Stimulated activated CD8-positive, alpha-beta memory T cell treated with anti-CD3 and anti-CD28 coated beads, Interleukin-12 subunit alpha, Interleukin-12 subunit beta, amount 100 ng/mL, for 4 hours (primary cell): ENCODE measurements around the gene THAP7.

Experiments used
- DNase-seq: peaks from one replicate; pipeline ENCODE4 v3.0.0-alpha.2; 2020; ENCODE audit warnings: low read depth

The THAP7 gene

DNA sequence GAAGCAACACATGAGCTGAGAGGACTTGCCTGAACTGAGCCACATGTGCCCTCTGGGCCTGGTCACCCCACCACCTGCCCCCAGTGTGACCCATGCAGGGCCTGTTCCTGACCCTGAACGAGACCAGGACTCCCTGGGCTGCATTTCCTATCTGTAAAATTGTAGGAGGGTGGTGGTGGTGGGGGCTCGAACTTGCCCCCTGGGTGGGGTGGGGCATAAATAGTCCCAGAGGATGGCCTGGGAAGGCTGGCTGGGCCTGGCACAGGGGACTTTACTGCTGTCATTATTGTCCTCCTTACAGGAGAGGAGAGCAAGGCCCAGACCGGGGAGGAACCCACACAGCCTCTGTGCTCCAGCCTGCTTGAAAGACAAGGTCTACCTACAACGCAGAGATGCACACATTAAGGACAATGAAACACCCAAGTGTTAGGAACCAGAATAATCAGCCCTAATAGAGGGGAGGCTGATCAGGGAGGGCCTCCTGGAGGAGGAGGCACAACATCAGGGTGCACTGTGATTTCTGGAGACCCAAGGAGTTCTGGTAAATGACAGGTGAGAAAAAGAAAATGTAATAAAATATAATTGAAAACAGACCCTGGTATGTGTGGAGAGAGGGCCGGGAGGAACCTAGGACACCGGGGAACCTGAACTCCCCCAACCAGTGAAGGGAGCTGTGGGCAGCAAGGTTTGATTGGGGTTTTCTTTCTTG, 37.7 kb downstream of the THAP7 start:
- DNase-seq = no peak

DNA sequence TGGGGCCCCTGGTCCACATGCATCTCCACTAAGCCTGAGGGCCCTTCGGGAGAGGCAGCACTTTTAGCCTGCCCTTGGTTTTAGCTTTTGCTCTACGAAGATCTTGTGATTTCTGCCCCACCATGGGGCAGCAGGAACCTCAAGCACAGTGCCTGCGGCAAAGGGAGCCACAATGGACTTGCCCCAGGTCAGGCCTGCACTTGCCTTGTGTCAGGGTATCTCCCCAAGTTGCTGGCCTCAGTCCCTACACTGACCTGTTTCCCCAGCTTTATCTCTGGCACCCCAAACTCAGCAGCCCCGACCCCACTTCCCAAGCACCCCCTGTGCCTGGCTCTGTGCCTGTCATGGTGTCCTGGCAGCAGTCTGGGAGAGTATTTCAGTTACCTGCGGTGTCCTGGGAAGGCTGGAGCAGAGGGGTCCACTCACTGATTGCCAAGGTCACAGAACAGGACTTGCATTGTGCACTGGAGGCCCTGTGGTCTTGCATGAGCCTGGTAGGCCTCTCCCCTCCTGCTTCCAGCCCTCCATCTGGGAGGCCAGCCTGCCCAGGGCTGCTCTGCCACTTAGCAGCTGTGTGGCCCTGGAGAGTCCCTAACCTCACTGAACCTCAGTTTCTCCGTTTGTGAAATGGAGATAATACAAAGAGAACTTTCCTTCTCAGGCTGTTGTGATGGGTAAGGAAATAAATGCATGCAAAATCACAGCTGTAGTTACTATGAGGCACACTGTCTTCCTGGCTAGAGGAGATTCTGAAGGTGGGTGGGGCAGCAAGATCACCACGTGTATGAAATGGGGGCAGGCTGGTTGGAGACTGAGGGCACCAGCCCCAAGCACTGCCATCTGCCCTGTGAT, 38.5 kb downstream of the THAP7 start:
- DNase-seq = no peak

DNA sequence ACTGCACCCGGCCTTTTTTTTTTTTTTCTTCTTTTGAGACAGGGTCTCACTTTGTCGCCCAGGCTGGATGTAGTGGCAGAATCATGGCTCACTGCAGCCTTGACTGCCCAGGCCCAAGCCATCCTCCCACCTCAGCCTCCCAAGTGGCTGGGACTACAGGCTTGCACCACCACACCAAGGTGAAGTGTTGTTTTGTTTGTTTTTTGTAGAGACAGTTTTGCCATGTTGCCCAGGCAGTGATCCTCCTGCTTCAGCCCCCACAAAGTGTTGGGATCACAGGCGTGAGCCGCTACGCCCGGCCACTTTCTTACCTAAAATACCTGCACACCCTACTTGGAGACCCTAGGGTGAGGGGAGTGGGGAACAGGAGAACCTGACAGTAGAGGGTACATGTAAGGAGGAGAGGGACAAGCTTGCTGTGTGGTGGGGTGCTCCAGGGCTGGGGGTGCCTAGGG, 39.4 kb downstream of the THAP7 start:
- no peak for DNase-seq

DNA sequence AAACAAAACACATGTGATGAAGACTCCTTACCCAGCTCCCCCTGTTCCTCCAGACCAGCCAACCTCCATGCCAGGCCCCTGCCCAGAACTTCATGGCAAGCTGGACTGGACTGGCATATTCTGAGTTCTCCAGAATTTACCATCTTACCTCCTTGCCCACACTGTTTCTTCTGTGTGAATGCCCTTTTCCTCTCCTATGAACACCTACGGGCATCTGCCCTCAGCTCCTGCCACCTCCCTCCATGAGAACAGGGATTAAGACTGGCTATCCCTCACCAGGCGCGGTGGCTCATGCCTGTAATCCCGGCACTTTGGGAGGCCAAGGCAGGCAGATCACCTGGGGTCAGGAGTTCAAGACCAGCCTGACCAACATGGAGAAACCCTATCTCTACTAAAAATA, 41.3 kb downstream of the THAP7 start:
- DNase-seq = no peak

- DNase-seq = no peak
These were observed 42.1 kb downstream of the THAP7 start for GRCh38 chr22:20959578-20960461.

- DNase-seq = no peak
These were observed 44.1 kb downstream of the THAP7 start for GRCh38 chr22:20957683-20958431.

DNA sequence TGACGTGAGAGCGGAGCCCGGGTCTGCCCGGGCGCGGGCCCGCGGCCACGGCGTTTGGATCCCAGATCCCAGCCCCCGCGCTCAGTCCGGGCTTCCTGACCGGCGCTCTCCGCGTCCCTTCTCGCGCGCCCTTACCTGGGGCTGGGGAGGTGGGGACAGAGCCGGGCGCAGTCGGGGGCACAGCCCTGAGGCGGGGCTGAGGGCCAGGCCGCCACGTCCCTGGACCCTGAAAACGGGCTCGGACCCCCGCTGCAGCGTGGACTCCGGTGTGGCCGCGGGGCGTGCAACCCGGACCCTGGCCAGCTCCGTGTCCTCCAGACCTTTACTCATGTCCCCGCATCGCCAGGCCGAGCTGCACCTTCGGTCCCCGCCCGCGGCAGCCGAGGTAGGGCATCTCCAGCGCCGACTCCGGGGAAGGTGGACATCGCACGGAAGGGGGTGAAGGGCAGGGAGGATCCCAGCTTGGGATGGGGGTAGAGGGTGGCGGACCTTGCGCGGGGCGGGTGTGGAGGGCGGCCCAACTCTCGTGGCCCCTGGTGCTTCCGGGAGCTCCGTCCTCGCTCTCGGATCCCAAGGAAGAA, 44.7 kb downstream of the THAP7 start:
- DNase-seq = no peak

- no peak for DNase-seq
These were observed 45.4 kb downstream of the THAP7 start for GRCh38 chr22:20956258-20957101.

- DNase-seq = no peak
These were observed 46.4 kb downstream of the THAP7 start for GRCh38 chr22:20955548-20955947.

GRCh38 chr22:20953668-20954500, 48.0 kb downstream of the THAP7 start:
- DNase-seq = no peak

GRCh38 chr22:20953342-20953608, 48.6 kb downstream of the THAP7 start:
- no peak for DNase-seq

- no peak for DNase-seq
These were observed 49.2 kb downstream of the THAP7 start for GRCh38 chr22:20952544-20953341.

GRCh38 chr22:20951932-20952380, 50.0 kb downstream of the THAP7 start:
- DNase-seq = no peak

- DNase-seq = no peak
These were observed 50.6 kb downstream of the THAP7 start for GRCh38 chr22:20951151-20951931.

DNA sequence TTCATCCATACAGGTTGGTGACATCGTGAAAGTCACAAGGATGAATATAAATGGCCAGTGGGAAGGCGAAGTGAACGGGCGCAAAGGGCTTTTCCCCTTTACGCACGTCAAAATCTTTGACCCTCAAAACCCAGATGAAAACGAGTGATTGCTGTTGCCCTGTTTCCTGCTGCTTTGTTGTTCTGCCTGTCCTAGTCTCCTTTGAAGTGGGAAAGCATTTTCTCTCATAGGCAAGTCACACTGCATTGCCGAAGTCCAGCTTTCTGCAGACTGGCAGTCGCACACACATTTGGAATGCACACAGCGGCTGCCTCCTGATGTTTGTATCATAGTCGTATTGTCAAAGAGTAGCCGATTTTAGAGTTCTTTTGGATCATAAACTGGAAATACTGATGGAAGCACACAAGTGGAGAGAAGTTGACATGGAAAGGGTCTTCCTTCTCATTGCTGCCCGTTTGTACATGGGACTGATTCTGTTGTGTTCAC, 52.2 kb downstream of the THAP7 start:
- no peak for DNase-seq
